Ovary (tissue), 10 donors: ENCODE measurements around the gene MBD3L2B. TPM values are rescaled to one million over a fixed set of nuclear protein-coding genes. Genes with fewer than 3 reads are reported as not detected.
"Not testable (repeated sequence)": the region's sequence is repeated elsewhere in the genome, so short reads cannot be mapped to it uniquely, and the experiment has no call there.

Experiments
- DNase-seq, 5 donors: peaks; one replicate each; pipeline ENCODE4 v3.0.0-alpha.2; 2019 to 2020
- H3K27ac ChIP-seq, 2 donors: fragments of 200-600 bp; one replicate each; pipeline versions ENCODE4 v1.5.1 to v1.8.0; 2019 to 2022
- H3K27me3 ChIP-seq: fragments of 200-600 bp; one replicate; pipeline ENCODE4 v1.8.0; 2022
- H3K36me3 ChIP-seq: fragments of 200-600 bp; sonication (generic); one replicate; pipeline ENCODE4 v1.5.1; 2019
- H3K4me1 ChIP-seq: one replicate; pipeline ENCODE4 v1.8.1; 2013; ENCODE audit warnings: mild to moderate bottlenecking, moderate library complexity; ENCODE audit not compliant: insufficient read depth
- H3K4me3 ChIP-seq: fragments of 200-600 bp; sonication (generic); one replicate; pipeline ENCODE4 v1.5.1; 2017
- H3K9me3 ChIP-seq, 2 donors: fragments of 200-600 bp in 1 of 2; sonication (generic) in 1 of 2; one replicate each; pipeline versions ENCODE4 v1.5.1 to v1.8.1; 2013 to 2019; ENCODE audit warnings: mild to moderate bottlenecking in 1 of 2, moderate library complexity in 1 of 2
- EP300 ChIP-seq: sonication (generic); formaldehyde crosslinking; IDR thresholded peaks from one replicate; pipeline ENCODE4 v1.6.1; 2017; ENCODE audit warnings: antibody characterized with exemption
- POLR2A ChIP-seq: fragments of 450-650 bp; IDR thresholded peaks from one replicate; pipeline ENCODE4 v1.6.1; 2017; ENCODE audit warnings: antibody characterized with exemption, mild to moderate bottlenecking, moderate library complexity
- WGBS, 3 donors: extraction: QIAGEN DNeasy Blood & Tissue Kit in 1 of 3; methylation state at CpG; one replicate each; pipeline versions ENCODE4 v1.1.5 to v1.1.7; 2013 to 2017; 5-methylcytosine and 5-hydroxymethylcytosine counted together
- intact Hi-C, 4 donors: fragments of 100-400 bp; cut with DNase I; formaldehyde crosslinking; loops; one replicate each; pipeline versions ENCODE4 v1.11.0 to v1.15.1; 2022 to 2023
- long read RNA-seq, 3 donors: library from polyadenylated mRNA in 2 of 3; unstranded in 2 of 3; transcript quantifications; one replicate each; pipeline ENCODE4 v2.0.0 and lab custom pipeline, GENCODE V29; 2021 to 2026
- polyA plus RNA-seq, 2 donors: library from polyadenylated mRNA; stranded (reverse); fragments of 200-250 nt in 1 of 2; fragments of 350-450 nt in 1 of 2; fragmentation: Illumina TruSeq in 1 of 2; extraction: RNeasy Lipid Tissue Mini Kit (QIAGEN cat#74804) in 1 of 2; gene quantifications; one replicate each; pipeline ENCODE4 v1.2.3, GENCODE V29; 2013 to 2014
- total RNA-seq, 7 donors: library from RNA; depleted of rRNA in 2 of 7; stranded (reverse); fragments of >200 nt in 2 of 7; fragmentation: NEBNext Ultra II Directional in 3 of 7; extraction: Animal tissue kit (Norgen Biotek cat#: 25700) in 3 of 7; gene quantifications; one replicate each; pipeline versions ENCODE4 v1.1.0 to v1.2.4, GENCODE V29; 2016 to 2023
- TF ChIP-seq, protein P1 (sequence below), 3 donors: fragments of 450-650 bp in 2 of 3; fragments of 200-600 bp in 1 of 3; IDR thresholded peaks; one replicate each; pipeline versions ENCODE4 v1.5.1 to v1.8.0; 2016 to 2022; ENCODE audit warnings: antibody characterized with exemption in 3 of 3, mild to moderate bottlenecking in 1 of 3
- donor health status: DM: no; HTN: no; CAD: no; lungs with moderate emphysema.
- donor health status: DM: no; HTN: no; CAD: no.
- donor health status: Bipolar disorder and iron deficiency.
- donor health status: DM: yes; HTN: yes; CAD: no.
- donor health status: DM: no; HTN: no; CAD: no.
- donor health status: DM: yes; HTN: yes; CAD: no.

MBD3L2B gene
- not detected for total RNA-seq
- not detected for polyA plus RNA-seq
- long read RNA-seq, donor 1: 0 reads
- long read RNA-seq, donor 2: 0 reads
- long read RNA-seq, donor 3: 0 reads

DNA sequence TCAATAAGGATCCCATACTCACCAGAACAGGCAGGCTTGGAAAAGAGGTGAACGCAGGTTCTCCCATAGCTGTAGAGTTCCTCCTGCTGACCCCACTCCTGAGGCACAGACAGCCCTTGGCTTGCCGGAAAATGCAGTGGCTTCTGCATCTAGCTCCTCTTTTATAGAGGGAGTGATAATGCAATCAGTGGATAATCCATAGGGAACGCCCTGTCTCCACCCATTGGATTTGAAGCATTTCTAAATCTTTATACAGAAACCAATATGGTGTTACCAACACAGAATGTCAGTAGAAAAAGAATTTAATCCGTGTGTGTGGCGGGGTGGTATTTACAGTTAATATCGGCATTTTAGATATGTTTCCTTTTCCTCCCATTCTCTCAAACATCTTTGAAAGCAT lies at the start of gene MBD3L2B:
Gene MBD3L2B, minus strand, starts transcription at position 101 of the 400 bp plus-strand sequence. Its CDS starts 34 bp downstream, at position 67.
- no CpG with 5 or more reads among the region's 6 CpGs for WGBS, 3 donors
- H3K4me1 ChIP-seq, H3K4me3 ChIP-seq, intact Hi-C loops, H3K27me3 ChIP-seq, H3K9me3 ChIP-seq, DNase-seq, H3K36me3 ChIP-seq, H3K27ac ChIP-seq: not testable (repeated sequence)

- intact Hi-C loops: no loop called here
- TF ChIP-seq POLR2A: no peak
- TF ChIP-seq, protein P1, sequence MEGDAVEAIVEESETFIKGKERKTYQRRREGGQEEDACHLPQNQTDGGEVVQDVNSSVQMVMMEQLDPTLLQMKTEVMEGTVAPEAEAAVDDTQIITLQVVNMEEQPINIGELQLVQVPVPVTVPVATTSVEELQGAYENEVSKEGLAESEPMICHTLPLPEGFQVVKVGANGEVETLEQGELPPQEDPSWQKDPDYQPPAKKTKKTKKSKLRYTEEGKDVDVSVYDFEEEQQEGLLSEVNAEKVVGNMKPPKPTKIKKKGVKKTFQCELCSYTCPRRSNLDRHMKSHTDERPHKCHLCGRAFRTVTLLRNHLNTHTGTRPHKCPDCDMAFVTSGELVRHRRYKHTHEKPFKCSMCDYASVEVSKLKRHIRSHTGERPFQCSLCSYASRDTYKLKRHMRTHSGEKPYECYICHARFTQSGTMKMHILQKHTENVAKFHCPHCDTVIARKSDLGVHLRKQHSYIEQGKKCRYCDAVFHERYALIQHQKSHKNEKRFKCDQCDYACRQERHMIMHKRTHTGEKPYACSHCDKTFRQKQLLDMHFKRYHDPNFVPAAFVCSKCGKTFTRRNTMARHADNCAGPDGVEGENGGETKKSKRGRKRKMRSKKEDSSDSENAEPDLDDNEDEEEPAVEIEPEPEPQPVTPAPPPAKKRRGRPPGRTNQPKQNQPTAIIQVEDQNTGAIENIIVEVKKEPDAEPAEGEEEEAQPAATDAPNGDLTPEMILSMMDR (IDR thresholded peaks at IDR 0.05): no peak
- no peak for TF ChIP-seq EP300
- WGBS, 3 donors: 0 to 2% (median 1%) methylated on average over 12 of the region's 12 CpGs
Observed at GRCh38 chr19:7069904-7070226, 48.6 kb upstream of the MBD3L2B start.

DNA sequence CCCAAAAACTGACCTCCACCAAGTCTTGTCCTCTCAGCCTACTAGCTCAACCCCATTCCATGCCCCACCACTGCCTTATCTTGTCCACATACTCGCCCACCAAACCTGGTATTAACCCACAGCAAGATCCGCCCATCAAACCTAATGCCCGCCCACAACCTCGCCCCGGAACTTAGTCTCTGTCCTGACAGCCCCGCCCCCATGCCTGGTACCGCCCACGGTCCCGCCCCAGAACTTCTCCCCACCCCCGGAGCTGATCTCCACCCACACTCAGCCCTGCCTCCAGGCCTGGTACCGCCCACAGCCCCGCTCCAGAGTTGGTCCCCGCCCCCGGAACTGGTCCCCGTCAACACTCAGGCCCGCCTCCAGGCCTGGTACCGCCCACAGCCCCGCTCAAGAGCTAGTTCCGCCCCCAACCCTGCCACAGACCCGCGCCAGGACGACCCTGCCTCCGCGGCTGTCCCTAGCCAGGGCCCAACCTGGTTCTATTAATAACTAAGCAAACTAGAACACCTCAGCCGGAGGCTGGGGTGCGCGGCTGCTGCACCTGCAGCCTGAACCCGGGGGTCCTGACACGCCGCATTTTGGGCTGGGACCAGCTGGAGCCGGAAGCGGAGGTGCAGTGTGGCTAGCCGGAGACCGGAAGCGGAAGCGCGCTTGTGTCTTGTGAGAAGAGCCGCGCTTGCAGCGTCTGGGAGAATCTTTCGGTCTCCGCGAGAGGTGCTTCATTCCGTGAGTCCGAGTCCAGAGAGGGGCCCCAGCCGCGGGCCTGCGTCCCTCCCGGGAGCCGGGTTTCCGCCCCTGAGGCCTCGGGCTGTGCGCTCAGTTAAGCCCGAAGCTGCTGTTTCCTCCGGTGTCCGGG lies 48.0 kb upstream of the MBD3L2B start, which contains the start of gene ZNF557:
Gene ZNF557, plus strand, starts transcription at position 662 of the 862 bp plus-strand sequence. CDS start 5,372 bp downstream, outside the sequence.
- Histone ChIP-seq H3K4me3 (peak within 1 kb of the TSS; percentile 85), H3K36me3 (no peaks in the 10 kb centered on the region), H3K27me3 (no peaks in the 10 kb centered on the region), H3K9me3 (no peaks in the 10 kb centered on the region), H3K4me1 (peaks cover 2% of the 10 kb centered on the region), H3K27ac (peak within 1 kb of the TSS in 1 of 2 donors; percentile 58)
- TF ChIP-seq POLR2A (peak; percentile 52), EP300 (no peak)
- TF ChIP-seq, protein P1 (IDR thresholded peaks at IDR 0.05): no peak
- DNase-seq: peak; percentile 98 to 99 (median 99)
- intact Hi-C loops: no loop called here
- 1% methylated on average over 38 to 56 of the region's 56 CpGs for WGBS, 3 donors

More at GRCh38 chr19:7069904-7070226, 48.6 kb upstream of the MBD3L2B start:
- H3K4me1 ChIP-seq: peaks cover 2% of the 10 kb centered on the region
- H3K4me3 ChIP-seq: peak overlapping the region; percentile 85
- peak overlapping the region in 1 of 2 donors; percentile 58 for H3K27ac ChIP-seq
- DNase-seq: no peak
- H3K36me3 ChIP-seq: no peaks in the 10 kb centered on the region
- no peaks in the 10 kb centered on the region for H3K27me3 ChIP-seq
- H3K9me3 ChIP-seq: peaks cover 0 to 4% of the 10 kb centered on the region in 2 donors

DNA sequence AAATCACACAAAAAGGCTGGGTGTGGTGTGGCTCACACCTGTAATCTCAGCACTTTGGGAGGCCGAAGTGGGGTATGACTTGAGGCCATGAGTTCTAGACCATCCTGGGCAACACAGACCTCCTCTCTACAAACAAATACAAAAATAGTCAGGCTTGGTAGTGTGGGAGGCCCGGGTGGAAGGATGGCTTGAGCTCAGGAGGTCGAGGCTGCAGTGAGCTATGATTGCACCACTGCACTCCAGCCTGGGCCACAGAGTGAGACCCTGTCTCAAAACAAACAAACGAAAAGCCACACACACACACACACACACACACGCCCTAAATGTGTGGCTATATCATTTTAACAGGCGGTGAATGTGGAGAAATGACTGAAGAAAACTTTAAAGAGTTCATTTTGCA lies 47.4 kb upstream of the MBD3L2B start:
- H3K4me1 ChIP-seq: peaks cover 2% of the 10 kb centered on the region
- H3K4me3 ChIP-seq: no peak overlapping the region
- intact Hi-C loops: no loop called here
- no peak for DNase-seq
- H3K9me3 ChIP-seq: no peaks in the 10 kb centered on the region
- H3K36me3 ChIP-seq: no peaks in the 10 kb centered on the region
- no peaks in the 10 kb centered on the region for H3K27me3 ChIP-seq
- 68 to 83% (median 72%) methylated on average over 6 of the region's 6 CpGs for WGBS, 3 donors
- H3K27ac ChIP-seq: no peak overlapping the region
- TF ChIP-seq, protein P1 (IDR thresholded peaks at IDR 0.05): no peak
- TF ChIP-seq EP300 (no peak), POLR2A (no peak)

DNA sequence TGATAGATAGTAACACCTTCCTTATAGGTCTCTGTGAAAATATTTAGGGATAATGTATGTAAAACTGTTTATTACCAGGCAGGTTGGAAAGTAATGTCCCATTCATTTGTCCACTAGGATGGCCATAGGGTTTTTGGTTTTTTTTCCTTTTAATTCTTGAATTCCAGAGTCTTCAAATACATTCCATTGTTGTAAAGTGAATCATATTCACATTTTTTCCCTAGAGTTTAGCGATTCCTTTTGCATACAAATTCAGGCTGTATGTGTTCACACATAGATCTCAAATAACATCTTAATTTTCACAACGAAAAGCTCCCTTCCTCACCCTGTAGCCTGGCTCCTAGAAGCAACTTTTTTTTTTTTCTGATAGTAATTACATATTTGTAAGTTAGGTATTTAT lies 46.5 kb upstream of the MBD3L2B start:
- peaks cover 2% of the 10 kb centered on the region for H3K4me1 ChIP-seq
- no peaks in the 10 kb centered on the region for H3K27me3 ChIP-seq
- TF ChIP-seq EP300: no peak
- TF ChIP-seq, protein P1 (IDR thresholded peaks at IDR 0.05): no peak
- no peak for TF ChIP-seq POLR2A
- intact Hi-C loops: no loop called here
- no peak overlapping the region for H3K4me3 ChIP-seq
- no peaks in the 10 kb centered on the region for H3K36me3 ChIP-seq
- no peak overlapping the region for H3K27ac ChIP-seq
- H3K9me3 ChIP-seq: no peaks in the 10 kb centered on the region
- WGBS, 3 donors: 45 to 57% (median 53%) methylated on average over 2 of the region's 2 CpGs
- no peak for DNase-seq

GRCh38 chr19:7067122-7067521 lies 45.9 kb upstream of the MBD3L2B start:
- DNase-seq, intact Hi-C loops, H3K27me3 ChIP-seq: not testable (repeated sequence)

More at GRCh38 chr19:7067122-7067521, 45.9 kb upstream of the MBD3L2B start:
- H3K36me3 ChIP-seq, H3K27ac ChIP-seq, H3K4me3 ChIP-seq, H3K9me3 ChIP-seq, H3K4me1 ChIP-seq: not testable (repeated sequence)
- 34 to 40% (median 40%) methylated on average over 13 of the region's 13 CpGs for WGBS, 3 donors
